Renal pelvis (tissue), 4 donors: ENCODE measurements around the gene C5. TPM values are rescaled to one million over a fixed set of nuclear protein-coding genes. Genes with fewer than 3 reads are reported as not detected.
"Not testable (repeated sequence)": the region's sequence is repeated elsewhere in the genome, so short reads cannot be mapped to it uniquely, and the experiment has no call there.

ENCODE experiments used
- DNase-seq: peaks from one replicate; pipeline ENCODE4 v3.0.0-alpha.2; 2013
- polyA plus RNA-seq, 3 donors: library from polyadenylated mRNA; unstranded; fragments of 120-200 nt; gene quantifications; one replicate each; pipeline ENCODE4 v1.2.1, GENCODE V29; 2013; ENCODE audit not compliant: insufficient read length in 3 of 3

Gene C5
- polyA plus RNA-seq, 3 donors: 11.7 to 17.3 (median 16.1) TPM

DNA sequence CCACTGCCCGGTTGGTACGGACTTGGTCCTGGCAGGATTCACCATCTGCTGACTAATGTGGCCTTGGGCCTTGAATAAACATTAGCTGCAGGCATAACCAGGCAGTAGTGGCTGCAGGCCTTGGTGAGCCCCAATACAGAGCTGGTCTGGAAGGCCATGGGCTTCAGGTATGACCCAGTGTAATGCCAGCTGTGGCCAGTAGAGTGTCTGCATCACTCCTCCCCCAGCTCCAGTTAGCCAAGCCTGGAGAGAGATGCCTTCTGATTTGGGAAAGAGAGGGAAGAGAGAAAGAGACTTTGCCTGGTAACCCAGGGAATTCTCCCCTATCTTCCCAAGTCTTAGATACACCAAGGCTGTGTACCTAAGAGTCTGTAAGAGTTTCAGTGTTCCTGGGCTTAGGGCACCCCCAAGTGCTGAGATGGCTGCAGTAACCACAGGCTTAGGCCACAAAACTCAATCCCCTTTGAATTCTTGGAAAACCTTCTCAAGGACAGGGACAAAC, 5.6 kb upstream of the C5 start:
- DNase-seq: no peak

DNA sequence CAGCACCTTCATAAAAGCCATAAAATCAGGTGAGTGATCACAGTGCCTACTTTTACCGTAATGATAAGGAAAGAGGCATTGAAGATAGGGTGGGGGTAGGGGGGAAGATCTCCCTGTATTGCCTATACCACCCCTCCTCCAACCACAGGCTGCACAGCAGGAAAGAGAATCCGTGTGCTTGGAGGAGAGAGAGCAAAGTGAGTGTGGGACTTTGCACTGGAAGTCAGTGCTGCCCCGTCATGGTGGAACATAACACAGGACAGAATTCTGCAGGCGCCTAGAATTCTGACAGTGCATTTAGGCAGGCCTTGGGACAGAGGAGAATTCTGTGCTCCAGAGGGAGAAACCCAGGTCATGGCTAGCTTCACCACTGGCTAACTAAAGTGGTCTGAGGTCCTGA, 3.5 kb upstream of the C5 start:
- DNase-seq: no peak

DNA sequence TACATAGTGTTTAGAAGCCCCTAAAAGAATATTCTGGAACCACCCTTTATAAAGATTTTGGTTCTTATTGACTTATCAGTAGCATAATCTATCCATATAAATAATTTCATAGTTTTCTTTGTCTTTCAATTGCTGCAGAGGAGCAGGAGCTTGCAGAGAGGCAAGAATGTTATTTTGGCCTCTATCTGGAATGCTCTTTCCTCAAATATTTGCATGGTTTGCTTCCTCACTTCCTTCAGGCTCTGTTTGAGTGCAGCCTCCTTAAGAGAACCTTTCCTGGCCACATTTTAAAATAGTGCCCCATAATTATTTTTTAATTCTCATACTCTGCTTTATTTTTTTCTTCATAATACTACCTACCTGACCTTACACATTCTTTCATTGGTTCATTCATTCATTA, 1.5 kb downstream of the C5 start:
- DNase-seq: no peak

DNA sequence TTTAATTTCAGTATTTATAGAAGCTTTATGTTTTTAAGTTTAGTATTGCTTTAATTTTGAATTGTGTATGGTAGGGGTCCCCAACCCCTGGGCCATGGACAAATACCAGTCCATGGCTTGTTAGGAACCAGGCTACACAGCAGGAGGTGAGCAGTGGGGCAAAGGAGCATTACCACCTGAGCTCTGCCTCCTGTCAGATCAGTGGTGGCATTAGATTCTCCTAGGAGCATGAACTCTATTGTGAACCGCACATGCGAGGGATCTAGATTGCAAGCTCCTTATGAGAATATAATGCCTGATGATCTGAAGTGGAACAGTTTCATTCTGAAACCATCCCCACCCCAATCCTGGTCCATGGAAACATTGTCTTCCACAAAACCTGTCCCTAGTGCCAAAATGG, 1.9 kb downstream of the C5 start:
- no peak for DNase-seq

DNA sequence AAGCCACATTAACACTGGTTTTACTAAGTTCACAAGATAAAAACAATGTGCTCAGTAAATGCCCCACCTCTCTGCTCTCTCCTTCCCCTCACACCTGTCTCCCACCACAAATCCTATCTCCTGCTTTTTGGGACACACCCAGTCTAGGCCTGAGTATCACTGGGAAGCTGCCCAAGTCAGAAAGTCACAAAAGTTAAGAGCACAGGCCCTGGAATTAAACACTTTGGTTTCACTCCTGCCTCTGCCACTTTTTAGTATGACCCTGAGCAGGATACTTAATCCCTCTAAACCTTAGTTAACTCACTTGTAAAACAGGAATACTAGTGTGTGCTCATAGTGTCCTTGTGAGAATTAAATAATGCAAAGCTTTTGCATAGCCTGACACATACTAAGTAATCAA, 11.3 kb downstream of the C5 start:
- DNase-seq: no peak

DNA sequence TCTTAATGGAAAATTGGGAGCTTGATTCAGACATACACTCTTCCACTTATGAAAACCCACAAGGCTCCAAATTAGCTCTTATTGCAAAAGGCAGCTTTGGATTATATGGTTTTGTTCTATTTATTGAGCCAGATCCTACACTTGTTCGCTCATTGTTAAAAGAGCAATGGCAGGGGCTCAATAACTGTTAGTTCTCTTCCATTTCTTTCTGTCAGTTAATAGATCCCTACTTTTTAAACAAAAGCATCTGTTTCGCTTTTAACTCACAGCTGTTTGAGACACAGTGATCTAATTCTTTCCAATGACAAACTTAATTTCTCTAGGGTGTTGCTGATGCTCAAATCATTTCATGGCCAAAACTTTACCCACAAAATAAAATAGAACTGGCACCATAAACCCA, 11.7 kb downstream of the C5 start:
- no peak for DNase-seq

DNA sequence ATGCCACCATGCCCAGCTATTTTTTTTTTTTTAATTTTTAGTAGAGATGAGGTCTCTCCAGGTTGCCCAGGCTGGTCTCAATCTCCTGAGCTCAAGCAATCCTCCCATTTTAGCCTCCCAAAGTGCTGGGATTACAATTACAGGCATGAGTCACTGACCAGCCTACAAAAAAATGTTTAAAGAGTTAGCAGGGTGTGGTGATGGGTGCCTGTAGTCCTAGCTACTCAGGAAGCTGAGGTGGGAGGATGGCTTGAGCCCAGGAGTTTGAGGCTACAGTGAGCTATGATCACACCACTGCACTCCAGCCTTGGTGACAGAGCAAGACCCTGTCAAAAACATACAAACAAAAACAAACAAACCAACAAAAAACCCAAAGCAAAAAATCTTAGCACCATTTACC, 14.4 kb downstream of the C5 start:
- not testable (repeated sequence) for DNase-seq

DNA sequence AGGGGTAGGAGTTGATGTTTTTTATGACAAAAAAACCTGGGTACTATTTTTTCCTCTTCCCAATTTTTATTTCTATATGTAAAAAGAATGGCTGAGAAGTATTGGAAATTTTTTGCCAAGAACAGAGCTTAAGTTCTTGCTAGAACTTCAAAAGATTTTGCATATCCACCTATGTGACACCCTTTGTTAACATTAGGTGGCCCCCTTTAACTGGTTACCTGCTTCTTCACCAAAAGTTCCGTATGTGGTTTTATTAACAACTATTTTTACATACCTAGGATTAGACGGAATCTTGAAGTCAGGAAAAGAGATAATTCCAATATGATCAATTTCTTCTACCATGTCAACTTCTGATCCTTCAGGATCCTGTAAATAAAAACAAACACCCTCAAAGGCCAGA, 15.5 kb downstream of the C5 start:
- DNase-seq: no peak

DNA sequence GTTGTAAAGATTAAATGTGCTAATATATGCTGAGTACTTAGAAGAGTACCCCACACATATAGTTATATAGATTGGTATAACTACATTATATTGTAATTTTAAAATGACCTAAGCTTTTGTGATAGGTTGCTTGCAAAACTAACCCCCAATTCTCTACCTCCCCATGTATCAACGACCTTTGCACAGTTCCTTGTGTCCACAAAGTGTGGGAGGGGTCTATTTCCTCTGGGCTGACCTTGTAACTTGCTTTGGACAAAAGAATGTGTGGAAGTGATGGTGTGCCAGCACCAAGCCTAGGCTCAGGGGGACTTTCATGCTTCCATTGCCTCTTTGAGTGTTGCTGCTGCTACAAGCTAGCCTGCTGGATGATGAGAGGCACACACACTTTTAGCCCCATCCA, 20.6 kb downstream of the C5 start:
- DNase-seq: no peak

DNA sequence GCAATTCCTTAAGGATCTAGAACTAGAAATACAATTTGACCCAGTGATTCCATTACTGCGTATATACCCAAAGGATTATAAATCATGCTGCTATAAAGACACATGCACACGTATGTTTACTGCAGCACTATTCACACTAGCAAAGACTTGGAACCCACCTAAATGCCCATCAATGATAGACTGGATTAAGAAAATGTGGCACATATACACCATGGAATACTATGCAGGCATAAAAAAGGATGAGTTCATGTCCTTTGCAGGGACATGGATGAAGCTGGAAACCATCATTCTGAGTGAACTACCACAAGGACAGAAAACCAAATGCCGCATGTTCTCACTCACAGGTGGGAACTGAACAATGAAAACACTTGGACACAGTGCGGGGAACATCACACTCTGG, 21.8 kb downstream of the C5 start:
- not testable (repeated sequence) for DNase-seq

DNA sequence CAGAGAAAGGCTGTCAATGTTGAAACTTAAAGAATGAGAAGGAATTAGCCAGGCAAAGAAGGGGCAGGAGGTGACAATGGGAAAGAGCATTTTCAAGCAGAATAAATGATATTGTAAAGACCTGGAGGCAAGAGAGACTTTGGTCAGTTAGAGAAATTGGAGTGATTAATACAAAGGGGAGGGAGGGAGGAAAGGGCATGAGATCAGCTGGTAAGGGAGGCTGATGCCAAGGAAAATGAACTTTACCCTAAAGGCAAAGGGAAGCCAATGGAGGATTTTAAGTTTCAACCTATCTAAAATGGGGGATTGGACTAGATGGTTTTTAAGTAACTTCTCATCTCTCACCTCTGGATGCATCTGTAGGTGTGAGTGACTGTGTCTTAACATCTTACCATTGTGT, 23.3 kb downstream of the C5 start:
- DNase-seq: no peak

DNA sequence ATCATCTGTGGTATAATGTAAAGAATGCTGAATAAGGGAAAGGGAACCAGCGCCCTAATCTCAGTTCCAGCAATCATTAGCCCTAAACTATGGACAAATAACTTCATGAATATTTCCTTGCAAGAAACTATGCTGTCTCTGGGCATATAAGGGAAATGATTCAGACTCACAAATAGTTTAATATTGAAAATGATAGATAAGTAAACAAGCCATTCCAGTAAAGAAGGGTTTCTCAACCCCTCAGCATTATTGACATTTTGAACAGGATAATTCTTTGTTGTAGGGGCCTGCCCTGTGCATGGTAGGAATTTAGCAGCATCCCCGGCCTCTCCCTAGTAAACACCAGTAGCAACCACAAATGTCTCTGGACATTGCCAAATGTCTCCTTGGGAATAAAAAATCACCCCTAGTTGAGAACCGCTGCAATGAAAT, 23.8 kb downstream of the C5 start:
- DNase-seq: no peak

DNA sequence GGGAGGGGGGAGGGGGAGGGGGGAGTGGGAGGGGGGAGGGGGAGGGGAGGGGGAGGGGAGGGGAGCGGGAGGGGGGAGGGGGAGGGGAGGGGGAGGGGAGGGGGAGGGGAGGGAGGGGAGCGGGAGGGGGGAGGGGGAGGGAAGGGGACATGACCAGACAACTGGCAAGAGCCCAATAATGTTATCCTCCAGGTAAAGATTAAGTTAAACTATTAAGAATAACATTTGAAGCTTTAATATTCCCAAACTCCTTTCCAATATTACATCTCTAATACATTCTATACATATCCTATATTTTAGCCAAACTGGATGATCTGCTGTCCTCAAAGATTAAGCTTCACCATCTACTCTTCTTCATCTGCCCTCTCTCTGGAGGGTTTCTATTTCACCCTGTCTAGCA, 25.8 kb downstream of the C5 start:
- DNase-seq: no peak

DNA sequence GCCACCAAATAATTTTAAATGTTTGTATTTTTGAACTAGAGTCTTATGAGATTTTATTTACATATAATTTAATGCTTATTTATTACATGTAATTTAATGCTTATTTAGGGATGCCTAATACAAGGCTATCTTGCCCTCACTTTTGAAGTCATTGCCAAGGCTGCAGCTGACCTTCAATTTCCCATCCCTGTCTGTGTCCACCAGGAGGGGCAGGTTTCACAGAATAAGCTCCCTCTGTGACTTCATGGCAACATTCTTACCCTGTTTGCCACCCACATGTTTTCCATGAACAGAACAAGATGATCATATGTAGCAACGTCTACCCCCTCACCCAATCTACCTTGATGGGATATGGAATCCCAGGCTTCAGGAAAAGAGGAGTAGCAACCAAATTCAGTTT, 27.0 kb downstream of the C5 start:
- DNase-seq: no peak

DNA sequence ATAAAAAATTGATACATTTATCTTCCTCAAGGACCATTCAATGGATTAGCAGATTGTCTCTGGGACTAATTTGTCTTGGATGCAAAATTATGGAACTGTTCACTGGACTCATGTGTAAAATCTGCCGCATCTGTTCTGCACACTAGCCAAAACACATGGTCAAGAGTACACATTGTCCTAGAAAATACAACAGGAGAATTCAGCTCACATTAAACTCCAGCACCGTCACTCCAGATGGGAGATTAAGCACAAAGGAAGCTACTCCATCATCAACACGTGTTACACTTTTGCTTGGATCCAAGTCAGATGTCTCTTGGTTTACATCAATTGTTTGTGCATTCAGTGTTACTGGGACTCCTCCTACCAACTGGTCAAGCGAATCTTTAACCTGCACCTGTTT, 28.8 kb downstream of the C5 start:
- no peak for DNase-seq

DNA sequence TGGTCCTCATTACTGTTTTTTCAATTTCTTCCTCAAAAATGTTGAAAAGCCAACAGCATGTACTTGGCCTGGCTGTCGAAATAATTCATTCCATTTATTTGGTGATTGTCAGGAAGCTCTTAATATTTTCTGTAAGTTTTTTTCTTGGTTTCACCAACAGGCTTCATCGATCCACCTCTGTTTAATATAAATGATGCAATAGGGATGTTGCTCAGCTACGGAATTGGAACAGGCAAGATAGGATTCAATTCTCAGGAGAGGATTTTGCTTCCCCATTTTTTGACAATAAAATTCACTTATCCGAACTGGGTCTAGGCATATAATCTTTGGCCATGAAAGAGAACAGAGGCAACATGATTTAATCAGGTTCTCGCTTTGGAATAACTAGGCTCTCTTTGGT, 30.8 kb downstream of the C5 start:
- DNase-seq: no peak

DNA sequence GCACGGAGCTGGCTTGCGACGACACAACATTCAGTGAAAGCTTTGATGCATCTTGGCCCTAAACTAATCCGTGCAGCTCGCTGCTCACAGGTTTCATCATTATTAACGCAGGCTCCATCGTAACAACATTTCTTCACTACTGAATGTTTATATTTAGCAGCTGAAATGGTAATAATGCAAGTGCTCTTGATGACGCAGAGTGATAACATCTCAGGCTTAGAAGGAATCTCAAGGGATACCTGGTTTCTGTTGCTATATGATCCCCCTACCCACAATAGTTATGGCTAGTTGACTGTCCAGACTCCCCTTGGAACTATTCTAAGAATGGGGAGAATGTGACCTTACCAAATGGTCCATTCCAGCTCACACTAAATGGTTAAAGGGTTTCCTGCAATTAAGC, 36.2 kb downstream of the C5 start:
- DNase-seq: no peak

DNA sequence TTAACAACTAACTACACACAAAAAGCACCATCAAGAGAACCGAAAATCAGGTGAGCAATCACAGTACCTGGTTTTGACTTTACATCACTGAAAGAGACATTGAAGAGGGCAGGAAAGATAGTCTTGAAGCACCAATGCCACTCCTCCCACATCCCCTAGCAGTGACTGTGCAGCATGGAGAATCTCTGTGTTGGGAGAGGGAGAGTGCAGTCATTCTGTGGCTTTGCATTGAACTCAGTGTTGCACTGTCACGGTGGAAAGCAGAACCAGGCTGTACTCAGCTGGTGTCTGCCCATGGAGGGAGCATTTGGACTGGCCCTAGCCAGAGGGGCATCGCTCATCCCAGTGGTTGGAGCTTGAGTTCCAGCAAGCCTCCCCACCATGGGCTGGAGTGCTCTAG, 40.4 kb downstream of the C5 start:
- no peak for DNase-seq

DNA sequence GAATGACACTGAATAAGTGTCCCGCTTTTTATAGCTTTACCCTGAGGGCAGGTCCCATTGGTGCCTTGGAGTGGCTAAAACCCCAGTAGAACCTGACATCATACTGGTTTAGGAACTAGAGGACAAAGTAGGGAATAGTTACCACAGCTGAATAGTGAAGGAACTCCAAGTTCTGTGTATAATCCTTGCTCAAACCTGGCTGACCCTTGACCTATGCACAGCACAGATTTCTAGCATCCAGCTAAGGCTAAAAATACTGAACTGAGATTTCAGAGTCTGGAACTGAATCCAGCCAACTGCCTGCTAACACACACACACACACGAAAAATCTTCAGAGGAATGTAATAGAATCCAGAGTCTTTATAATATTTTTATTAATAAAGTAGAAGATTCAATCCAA, 50.8 kb downstream of the C5 start:
- DNase-seq: no peak

DNA sequence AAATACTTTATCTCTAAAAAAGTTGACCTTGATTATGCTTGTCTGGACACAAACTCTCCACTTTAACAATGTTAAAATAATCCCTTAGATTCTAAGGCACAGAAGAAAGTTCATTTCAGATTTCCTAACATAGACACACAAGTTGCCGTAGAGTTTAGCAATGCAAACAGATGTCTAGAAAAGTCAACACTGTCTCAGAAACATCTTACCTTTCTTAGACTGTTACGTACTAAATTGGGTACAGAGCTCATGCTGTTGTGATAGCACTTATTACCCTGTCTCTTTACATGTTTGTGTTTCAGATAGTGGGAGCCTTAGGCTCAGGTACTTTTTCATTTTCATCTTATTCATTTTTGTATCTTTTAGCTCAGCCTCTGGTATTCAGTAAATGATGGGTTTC, 52.0 kb downstream of the C5 start:
- DNase-seq: no peak

DNA sequence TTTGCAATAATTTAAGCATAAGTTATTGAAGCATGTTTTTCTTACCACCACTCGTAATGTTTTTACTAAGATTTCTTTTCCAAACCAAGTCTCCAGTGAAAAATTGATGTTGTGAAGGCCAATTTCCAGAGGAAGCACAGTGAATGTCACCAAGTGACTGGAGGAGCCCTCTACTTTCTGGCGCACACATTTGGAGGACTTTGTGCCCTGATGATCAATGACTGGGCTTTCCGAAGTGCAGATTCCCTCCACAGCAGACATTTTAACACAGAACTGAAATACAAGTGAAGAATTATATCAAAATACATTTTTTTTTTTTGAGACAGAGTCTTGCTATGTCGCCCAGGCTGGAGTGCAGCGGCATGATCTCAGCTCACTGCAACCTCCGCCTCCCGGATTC, 52.6 kb downstream of the C5 start:
- no peak for DNase-seq

DNA sequence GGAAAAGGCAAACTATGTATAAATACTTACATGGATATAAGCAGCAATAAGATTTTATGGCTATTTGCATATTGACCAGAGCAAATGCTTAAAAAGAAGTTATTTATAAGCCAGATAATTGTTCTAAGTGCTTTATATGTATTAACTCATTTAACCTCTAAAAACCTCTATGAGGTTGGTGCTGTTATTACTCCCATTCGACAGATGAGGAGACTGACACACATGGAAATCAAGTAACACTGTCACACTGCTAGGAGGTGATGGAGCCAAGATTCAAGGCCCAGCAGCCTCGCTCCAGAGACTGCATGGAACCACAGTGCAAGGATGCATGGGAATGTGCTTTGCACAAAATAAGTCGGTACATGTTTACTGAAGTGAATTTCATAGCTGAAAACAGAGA, 53.7 kb downstream of the C5 start:
- no peak for DNase-seq

DNA sequence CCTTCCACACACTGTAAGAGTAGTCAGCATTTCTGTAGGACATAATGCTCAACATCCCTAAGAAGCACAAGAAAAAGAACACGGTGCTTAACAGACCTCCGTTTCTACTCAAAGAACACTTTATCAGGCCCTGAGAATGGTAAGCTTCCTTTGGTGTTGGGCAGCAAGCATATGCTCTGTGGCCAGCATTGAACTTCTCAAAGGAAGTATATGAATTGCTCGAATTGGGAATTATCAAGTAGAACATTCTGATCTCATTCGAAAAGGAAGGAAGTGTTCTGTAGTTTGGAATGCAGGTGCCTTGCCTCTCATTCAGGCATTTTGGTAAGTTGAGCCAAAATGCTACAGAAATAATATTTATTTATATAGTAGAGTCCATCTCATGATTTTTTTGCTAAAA, 61.0 kb downstream of the C5 start:
- no peak for DNase-seq

DNA sequence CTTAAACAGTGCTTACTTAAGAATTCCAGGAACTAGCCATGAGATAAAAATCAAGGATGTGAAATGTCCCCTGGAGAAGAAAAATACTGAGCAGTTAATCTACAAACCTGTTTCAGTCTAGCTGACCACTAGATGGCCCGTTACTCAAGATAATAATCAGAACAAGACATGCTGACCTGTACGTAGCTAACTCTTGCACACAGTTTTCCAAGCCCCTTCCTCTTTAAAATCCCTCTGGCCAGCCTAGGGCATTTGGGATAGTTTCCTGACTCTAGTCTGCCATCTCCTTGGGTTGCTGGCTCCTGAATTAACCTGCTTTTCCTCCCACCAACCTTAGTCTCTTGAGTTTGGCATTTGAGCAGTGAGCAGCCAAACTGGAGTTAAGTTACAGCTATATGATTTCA, 64.3 kb downstream of the C5 start:
- peak; percentile 51 for DNase-seq

DNA sequence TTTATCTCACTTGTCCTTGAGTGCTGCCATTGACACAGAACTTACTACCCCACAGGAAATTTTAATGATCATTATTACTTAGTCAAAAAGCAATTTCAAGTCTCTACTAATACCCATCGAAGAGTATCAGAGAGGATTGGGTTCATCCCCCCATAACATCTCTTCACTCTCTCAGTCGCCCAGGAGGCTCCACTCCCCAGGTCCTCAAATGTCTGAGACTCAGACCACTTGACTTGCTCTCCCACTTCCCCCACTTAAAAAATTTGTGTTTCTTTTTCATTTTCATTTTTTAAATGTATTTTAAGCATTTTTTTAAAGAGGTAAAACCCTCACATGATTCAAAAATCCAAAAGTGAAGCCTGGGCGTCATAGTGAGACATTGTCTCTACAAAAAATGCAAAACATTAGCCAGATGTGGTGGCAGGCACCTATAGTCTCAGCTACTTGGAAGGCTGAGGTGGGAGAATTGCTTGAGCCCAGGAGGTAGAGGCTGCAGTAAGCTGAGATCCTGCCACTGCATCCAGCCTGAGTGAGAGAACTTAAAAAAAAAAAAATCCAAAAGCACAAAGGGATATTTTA, 66.7 kb downstream of the C5 start:
- no peak for DNase-seq
